OCI-LY7 (cell line): Measurements from ENCODE around the gene SNX15. TPM values are rescaled to one million over a fixed set of nuclear protein-coding genes. Genes with fewer than 3 reads are reported as not detected.

Source experiments
- BruUV-seq: library from RNA; stranded (reverse); fragments of 400-500 nt; replicated peaks from 2 replicates; lab custom pipeline; 2021; lab: Mats Ljungman, UMichigan
- CTCF ChIA-PET: fragments of 300-600 bp; sonication (Branson Sonifier 250); formaldehyde crosslinking; loops from one replicate; lab custom pipeline; 2022; ENCODE audit warnings: antibody characterized with exemption; ENCODE audit not compliant: unreplicated experiment; lab: Charles Lee
- POLR2A ChIA-PET: fragments of 300-600 bp; sonication (Branson Sonifier 250); formaldehyde crosslinking; loops from one replicate; lab custom pipeline; 2022; ENCODE audit warnings: antibody characterized with exemption; lab: Charles Lee
- DNase-seq: peaks from one replicate; pipeline ENCODE4 v3.0.0-alpha.2; 2015; ENCODE audit warnings: low spot score
- H2AFZ ChIP-seq: fragments of 200-600 bp; sonication (generic), shearing (Covaris generic); 2 replicates; pipeline ENCODE4 v1.6.1; 2014; ENCODE audit warnings: mild to moderate bottlenecking, antibody characterized with exemption, low read length, moderate library complexity
- H3K27ac ChIP-seq: fragments of 200-600 bp; sonication (generic); 2 replicates; pipeline ENCODE4 v1.5.1; 2014; ENCODE audit warnings: mixed run types, low read depth, mild to moderate bottlenecking, moderate library complexity, low read length, inconsistent platforms; ENCODE audit not compliant: poor library complexity, severe bottlenecking
- H3K36me3 ChIP-seq: fragments of 200-600 bp; sonication (generic); 2 replicates; pipeline ENCODE4 v1.6.1; 2014; ENCODE audit warnings: mild to moderate bottlenecking, antibody characterized with exemption, low read length, moderate library complexity, mixed read lengths; ENCODE audit not compliant: insufficient read depth
- H3K4me1 ChIP-seq: fragments of 200-600 bp; sonication (generic); 2 replicates; pipeline ENCODE4 v1.5.1; 2014; ENCODE audit warnings: mild to moderate bottlenecking, low read length; ENCODE audit not compliant: insufficient read depth, poor library complexity, severe bottlenecking
- H3K4me2 ChIP-seq: fragments of 200-600 bp; sonication (generic); 2 replicates; pipeline ENCODE4 v1.6.1; 2014; ENCODE audit warnings: mild to moderate bottlenecking, low read length
- H3K4me3 ChIP-seq: fragments of 200-600 bp; sonication (generic); 2 replicates; pipeline ENCODE4 v1.5.1; 2014; ENCODE audit warnings: mild to moderate bottlenecking, low read depth, low read length; ENCODE audit not compliant: poor library complexity, severe bottlenecking
- H3K79me2 ChIP-seq: fragments of 200-600 bp; sonication (generic); 2 replicates; pipeline ENCODE4 v1.6.1; 2016; ENCODE audit warnings: low read depth, mild to moderate bottlenecking, low read length, moderate library complexity, mixed read lengths; ENCODE audit not compliant: insufficient read depth
- H3K9me2 ChIP-seq: fragments of 200-600 bp; sonication (generic); 2 replicates; pipeline ENCODE4 v1.6.1; 2016; ENCODE audit warnings: mild to moderate bottlenecking, low read length, mixed read lengths; ENCODE audit not compliant: insufficient read depth
- H3K9me3 ChIP-seq: fragments of 200-600 bp; sonication (generic); 2 replicates; pipeline ENCODE4 v1.6.1; 2014; ENCODE audit warnings: mild to moderate bottlenecking, mixed run types, low read length, mixed read lengths
- H4K20me1 ChIP-seq: fragments of 200-600 bp; sonication (generic); 2 replicates; pipeline ENCODE4 v1.6.1; 2014; ENCODE audit warnings: mild to moderate bottlenecking, antibody characterized with exemption, low read length, moderate library complexity, mixed read lengths; ENCODE audit not compliant: insufficient read depth
- EZH2phosphoT487 ChIP-seq: fragments of 200-600 bp; sonication (generic); IDR thresholded peaks from 2 replicates; pipeline ENCODE4 v1.6.1; 2018; ENCODE audit warnings: low read depth, borderline replicate concordance, mild to moderate bottlenecking, mixed run types, antibody characterized with exemption, low read length, moderate library complexity, mixed read lengths
- intact Hi-C: fragments of 100-400 bp; cut with micrococcal nuclease; formaldehyde crosslinking; loops from one replicate; pipeline ENCODE4 v1.10.0; 2022; ENCODE audit not compliant: unreplicated experiment
- total RNA-seq, 2 experiments: library from RNA; depleted of rRNA in 1 of 2; stranded (reverse); fragments of >200 nt in 1 of 2; shearing (Covaris generic) in 1 of 2; gene quantifications; 2 replicates each; pipeline ENCODE4 v1.2.3, GENCODE V29; 2014 to 2022
- TF ChIP-seq, protein P1 (sequence below): fragments of 200-600 bp; sonication (generic); conservative IDR thresholded peaks from 2 replicates; pipeline ENCODE4 v1.5.1; 2014; ENCODE audit warnings: mild to moderate bottlenecking, antibody characterized with exemption, low read length, moderate library complexity, mixed read lengths

SNX15 gene
- total RNA-seq, 2 experiments from 2014 or later, result 25.9 to 28.3 TPM

GRCh38 chr11:65035579-65035978 is 8.3 kb downstream of the SNX15 start:
- H2AFZ ChIP-seq, result no peak overlapping the region
- intact Hi-C loops, result no loop called here
- H3K4me3 ChIP-seq, result no peak overlapping the region
- H3K36me3 ChIP-seq, result peaks cover 21% of the 10 kb centered on the region
- H3K9me2 ChIP-seq, result no peaks in the 10 kb centered on the region
- ChIA-PET POLR2A (interaction anchor here (1.0 kb wide), 1 partner anchor 48 kb away, joined by 3 read pairs; the partner anchor contains the start of genes CDCA5 and ZFPL1), CTCF (no interaction called here)
- no peak overlapping the region for H3K27ac ChIP-seq
- DNase-seq, result no peak
- no peak overlapping the region for H3K4me2 ChIP-seq
- H3K4me1 ChIP-seq, result peaks cover 36% of the 10 kb centered on the region
- no peaks in the 10 kb centered on the region for H4K20me1 ChIP-seq
- TF ChIP-seq, protein P1, sequence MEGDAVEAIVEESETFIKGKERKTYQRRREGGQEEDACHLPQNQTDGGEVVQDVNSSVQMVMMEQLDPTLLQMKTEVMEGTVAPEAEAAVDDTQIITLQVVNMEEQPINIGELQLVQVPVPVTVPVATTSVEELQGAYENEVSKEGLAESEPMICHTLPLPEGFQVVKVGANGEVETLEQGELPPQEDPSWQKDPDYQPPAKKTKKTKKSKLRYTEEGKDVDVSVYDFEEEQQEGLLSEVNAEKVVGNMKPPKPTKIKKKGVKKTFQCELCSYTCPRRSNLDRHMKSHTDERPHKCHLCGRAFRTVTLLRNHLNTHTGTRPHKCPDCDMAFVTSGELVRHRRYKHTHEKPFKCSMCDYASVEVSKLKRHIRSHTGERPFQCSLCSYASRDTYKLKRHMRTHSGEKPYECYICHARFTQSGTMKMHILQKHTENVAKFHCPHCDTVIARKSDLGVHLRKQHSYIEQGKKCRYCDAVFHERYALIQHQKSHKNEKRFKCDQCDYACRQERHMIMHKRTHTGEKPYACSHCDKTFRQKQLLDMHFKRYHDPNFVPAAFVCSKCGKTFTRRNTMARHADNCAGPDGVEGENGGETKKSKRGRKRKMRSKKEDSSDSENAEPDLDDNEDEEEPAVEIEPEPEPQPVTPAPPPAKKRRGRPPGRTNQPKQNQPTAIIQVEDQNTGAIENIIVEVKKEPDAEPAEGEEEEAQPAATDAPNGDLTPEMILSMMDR, result no peak
- no peak for TF ChIP-seq EZH2phosphoT487
- BruUV-seq, result no TSS peak
- H3K79me2 ChIP-seq, result no peaks in the 10 kb centered on the region
- H3K9me3 ChIP-seq, result no peaks in the 10 kb centered on the region

DNA sequence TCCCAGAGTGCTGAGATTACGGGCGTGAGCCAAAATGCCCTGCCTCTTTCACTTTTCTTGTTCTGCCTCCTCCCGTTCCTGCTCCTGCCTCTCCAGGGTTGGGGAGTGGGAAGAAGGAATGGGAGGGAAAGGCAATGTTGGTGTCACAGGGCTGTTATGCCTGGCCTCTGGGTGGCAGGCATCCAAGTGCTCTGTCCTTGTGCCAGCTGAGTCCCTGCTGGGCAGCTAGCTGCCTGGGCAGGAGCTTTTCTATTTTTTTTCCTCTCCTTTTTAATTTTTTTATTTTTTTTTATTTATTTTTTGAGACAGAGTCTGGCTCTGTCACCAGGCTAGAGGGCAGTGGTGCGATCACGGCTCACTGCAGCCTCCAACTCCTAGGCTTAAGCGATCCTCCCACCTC is 9.7 kb downstream of the SNX15 start:
- H3K4me1 ChIP-seq, result peaks cover 37% of the 10 kb centered on the region
- H4K20me1 ChIP-seq, result no peaks in the 10 kb centered on the region

DNA sequence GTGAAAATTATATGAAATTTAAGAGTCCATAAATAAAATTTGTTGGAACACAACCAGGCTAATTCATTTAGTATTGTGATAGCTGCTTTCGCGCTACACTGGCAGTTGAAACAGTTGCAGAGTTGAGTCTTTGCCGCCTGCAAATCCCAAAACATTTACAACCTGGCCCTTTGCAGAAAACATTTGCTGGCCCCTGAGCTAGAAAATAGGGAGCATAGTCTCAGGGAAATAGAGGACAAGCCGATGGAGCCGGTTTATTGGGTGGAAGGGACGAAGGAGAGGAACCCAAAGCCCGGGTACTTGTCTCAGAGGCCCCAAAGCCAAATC is 13.2 kb downstream of the SNX15 start:
- intact Hi-C loops, result loop anchor here (1.0 to 2.0 kb wide), 4 partner anchors 13 to 56 kb away; partner anchors contain the start of genes ARL2, CDCA5, SNX15 and VPS51
- no TSS peak for BruUV-seq

More for the DNA sequence above, 9.7 kb downstream of the SNX15 start:
- ChIA-PET CTCF (no interaction called here), POLR2A (no interaction called here)
- intact Hi-C loops, result no loop called here
- no peak for TF ChIP-seq EZH2phosphoT487
- TF ChIP-seq, protein P1, result no peak
- Histone ChIP-seq H2AFZ (no peak overlapping the region), H3K9me2 (no peaks in the 10 kb centered on the region), H3K9me3 (no peaks in the 10 kb centered on the region), H3K4me3 (no peak overlapping the region), H3K27ac (no peak overlapping the region), H3K4me2 (no peak overlapping the region), H3K36me3 (peaks cover 20% of the 10 kb centered on the region), H3K79me2 (peaks cover 5% of the 10 kb centered on the region; the same call in 1 of the 2 replicates)
- no TSS peak for BruUV-seq
- DNase-seq, result no peak

More for the DNA sequence above, 13.2 kb downstream of the SNX15 start:
- H3K4me2 ChIP-seq, result peak overlapping the region; percentile 91
- TF ChIP-seq, protein P1, result no peak
- H4K20me1 ChIP-seq, result no peaks in the 10 kb centered on the region
- peaks cover 38% of the 10 kb centered on the region for H3K36me3 ChIP-seq
- peak overlapping the region; percentile 76 for H3K4me3 ChIP-seq
- peaks cover 23% of the 10 kb centered on the region; the same call in 1 of the 2 replicates for H3K79me2 ChIP-seq
- peak overlapping the region; percentile 90 for H2AFZ ChIP-seq
- CTCF ChIA-PET, result no interaction called here
- POLR2A ChIA-PET, result interaction anchor here (0.5 to 1.6 kb wide), 4 partner anchors 11 to 57 kb away, joined by 3 to 7 read pairs (median 4); partner anchors contain the start of gene CDCA5
- H3K27ac ChIP-seq, result peak overlapping the region; percentile 84
- DNase-seq, result no peak
- H3K9me2 ChIP-seq, result no peaks in the 10 kb centered on the region
- H3K9me3 ChIP-seq, result no peaks in the 10 kb centered on the region
- peaks cover 36% of the 10 kb centered on the region for H3K4me1 ChIP-seq
